Measurements from ENCODE around the gene PSME3IP1. TPM values are rescaled to one million over a fixed set of nuclear protein-coding genes. Genes with fewer than 3 reads are reported as not detected.

The PSME3IP1 gene
- total and polyA plus RNA-seq, 8 donors = 27.9 to 63.3 (median 32.7) TPM

DNA sequence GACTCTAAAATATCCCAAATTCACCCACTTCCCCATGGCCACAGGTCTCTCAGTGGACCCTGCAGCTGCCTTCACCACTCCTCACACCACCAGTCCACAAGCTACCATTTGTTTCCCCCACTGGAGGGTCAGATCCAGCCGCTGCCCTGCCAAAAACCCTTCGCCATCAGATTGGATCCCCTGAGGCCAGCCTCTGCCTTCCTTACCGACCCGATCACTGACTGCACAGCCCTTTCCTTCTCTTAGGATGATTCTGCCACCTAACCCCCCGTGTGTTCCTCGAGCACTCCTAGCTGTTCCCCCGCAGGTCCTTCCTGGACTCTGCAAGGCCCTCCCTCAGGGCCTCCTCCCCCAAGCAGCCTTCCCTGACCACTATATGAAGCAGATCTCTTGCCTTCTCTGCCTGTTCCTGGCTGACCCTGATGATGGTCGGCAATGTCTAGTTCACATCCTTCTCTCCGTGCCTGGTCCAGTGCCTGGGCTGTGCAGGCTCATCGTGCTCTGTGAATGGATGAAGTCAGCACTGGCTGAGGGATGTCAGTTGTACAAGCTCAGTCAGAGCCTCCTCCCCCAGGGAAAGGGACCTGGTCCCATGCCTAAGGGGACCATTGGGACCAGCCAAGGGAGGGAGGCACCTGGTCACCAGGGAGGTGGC lies 47.4 kb downstream of the PSME3IP1 start:
- Histone ChIP-seq H3K4me3 (no peak overlapping the region), H3K36me3 (no peaks in the 10 kb centered on the region), H3K27ac (no peak overlapping the region), H3K27me3 (no peaks in the 10 kb centered on the region), H3K9me3 (no peaks in the 10 kb centered on the region), H3K4me1 (no peaks in the 10 kb centered on the region)
- intact Hi-C loops (cut with DNase I) = no loop called here
- ATAC-seq = no peak
- FAIRE-seq = no peak
- WGBS, 2 donors = 79 to 83% methylated on average over 10 of the region's 10 CpGs
- TF ChIP-seq, protein P1, sequence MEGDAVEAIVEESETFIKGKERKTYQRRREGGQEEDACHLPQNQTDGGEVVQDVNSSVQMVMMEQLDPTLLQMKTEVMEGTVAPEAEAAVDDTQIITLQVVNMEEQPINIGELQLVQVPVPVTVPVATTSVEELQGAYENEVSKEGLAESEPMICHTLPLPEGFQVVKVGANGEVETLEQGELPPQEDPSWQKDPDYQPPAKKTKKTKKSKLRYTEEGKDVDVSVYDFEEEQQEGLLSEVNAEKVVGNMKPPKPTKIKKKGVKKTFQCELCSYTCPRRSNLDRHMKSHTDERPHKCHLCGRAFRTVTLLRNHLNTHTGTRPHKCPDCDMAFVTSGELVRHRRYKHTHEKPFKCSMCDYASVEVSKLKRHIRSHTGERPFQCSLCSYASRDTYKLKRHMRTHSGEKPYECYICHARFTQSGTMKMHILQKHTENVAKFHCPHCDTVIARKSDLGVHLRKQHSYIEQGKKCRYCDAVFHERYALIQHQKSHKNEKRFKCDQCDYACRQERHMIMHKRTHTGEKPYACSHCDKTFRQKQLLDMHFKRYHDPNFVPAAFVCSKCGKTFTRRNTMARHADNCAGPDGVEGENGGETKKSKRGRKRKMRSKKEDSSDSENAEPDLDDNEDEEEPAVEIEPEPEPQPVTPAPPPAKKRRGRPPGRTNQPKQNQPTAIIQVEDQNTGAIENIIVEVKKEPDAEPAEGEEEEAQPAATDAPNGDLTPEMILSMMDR (IDR thresholded peaks at IDR 0.05) = no peak
- peak in 1 of 6 donors; percentile 35 for DNase-seq

DNA sequence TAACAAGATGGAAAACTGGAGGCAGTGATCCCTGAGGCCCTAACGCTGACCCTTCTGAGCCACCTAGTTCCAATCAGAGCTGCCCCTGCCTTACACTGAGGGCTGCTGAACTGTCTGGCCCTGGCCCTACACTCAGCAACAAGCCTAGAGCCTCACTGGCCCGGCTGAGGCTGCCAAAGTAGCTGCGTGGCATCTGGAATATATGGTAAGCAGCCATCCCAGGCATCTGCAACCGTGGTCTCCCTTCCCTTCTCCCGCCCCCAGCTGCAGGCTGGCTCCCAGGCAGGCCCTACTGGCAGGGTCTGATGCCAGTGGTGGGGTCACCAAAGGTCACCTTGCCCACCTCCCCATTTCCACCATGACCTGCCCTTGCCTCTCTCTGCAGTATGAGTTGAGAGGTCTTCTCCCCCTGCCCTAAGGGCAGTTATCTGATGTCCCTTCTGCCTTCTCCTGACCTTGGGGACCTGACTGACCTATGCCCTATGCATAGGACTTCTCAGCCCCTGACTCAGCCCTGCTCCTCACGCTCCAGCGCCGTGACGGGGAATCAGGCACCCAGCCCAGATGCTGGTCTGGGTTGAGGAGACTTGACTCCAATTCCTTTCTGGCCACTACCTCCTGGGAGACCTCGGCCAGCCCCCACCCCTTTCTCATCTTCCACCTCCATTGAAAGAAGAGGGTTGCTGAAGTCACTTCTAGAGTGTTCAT lies 48.1 kb downstream of the PSME3IP1 start:
- ATAC-seq = no peak
- Histone ChIP-seq H3K36me3 (no peaks in the 10 kb centered on the region), H3K9me3 (no peaks in the 10 kb centered on the region), H3K4me1 (no peaks in the 10 kb centered on the region), H3K4me3 (no peak overlapping the region), H3K27me3 (no peaks in the 10 kb centered on the region), H3K27ac (no peak overlapping the region)
- intact Hi-C loops (cut with DNase I) = no loop called here
- TF ChIP-seq, protein P1 (IDR thresholded peaks at IDR 0.05) = no peak
- 78 to 80% methylated on average over 10 of the region's 10 CpGs for WGBS, 2 donors
- peak in 1 of 6 donors; percentile 46 for DNase-seq
- no peak for FAIRE-seq

DNA sequence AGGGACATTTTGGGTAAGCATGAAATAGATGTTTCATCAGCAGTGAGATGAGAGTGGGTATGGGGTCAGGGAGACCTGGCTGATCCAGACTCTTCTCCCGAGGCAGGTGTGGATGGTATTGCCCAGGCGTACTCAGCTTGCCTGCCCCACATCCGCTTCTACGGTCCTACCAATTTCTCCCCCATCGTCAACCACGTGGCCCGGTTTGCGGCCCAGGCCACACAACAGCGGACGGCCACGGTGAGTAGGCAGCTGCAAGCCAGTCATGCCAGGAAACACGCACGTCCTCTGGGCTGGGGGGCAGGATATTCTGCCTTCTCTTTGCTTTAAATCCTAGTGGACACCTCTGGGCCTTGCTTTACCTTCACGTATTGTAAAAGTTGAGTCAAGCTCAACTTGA lies 48.8 kb downstream of the PSME3IP1 start:
- Histone ChIP-seq H3K27ac (no peak overlapping the region), H3K4me1 (no peaks in the 10 kb centered on the region), H3K36me3 (no peaks in the 10 kb centered on the region), H3K4me3 (no peak overlapping the region), H3K27me3 (no peaks in the 10 kb centered on the region), H3K9me3 (no peaks in the 10 kb centered on the region)
- intact Hi-C loops (cut with DNase I) = no loop called here
- DNase-seq (peak in 1 of 6 donors; percentile 42), FAIRE-seq (no peak), ATAC-seq (no peak)
- WGBS, 2 donors = 82 to 87% methylated on average over 14 of the region's 14 CpGs
- TF ChIP-seq, protein P1 (IDR thresholded peaks at IDR 0.05) = no peak

DNA sequence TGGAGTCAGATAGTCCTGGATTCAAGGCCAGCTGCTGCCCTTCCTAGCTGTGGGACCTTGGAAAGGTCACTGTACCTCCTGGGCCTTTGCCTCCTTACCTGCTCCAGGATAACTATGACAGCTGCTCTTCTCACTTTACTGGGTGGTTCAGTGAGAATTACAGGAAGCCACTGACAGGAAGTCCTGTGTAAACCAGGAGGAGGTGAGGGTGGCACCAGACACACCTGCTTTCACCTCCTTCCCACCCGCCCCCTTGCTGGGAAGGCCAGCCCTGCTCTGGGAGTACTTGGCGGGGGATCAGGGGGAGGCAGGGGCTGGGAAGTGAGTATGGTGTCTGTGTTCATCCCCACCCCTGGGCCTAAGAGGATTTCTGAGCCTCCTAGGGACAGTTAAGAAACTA lies 50.9 kb downstream of the PSME3IP1 start:
- intact Hi-C loops (cut with DNase I) = no loop called here
- Histone ChIP-seq H3K4me1 (no peaks in the 10 kb centered on the region), H3K27me3 (no peaks in the 10 kb centered on the region), H3K9me3 (no peaks in the 10 kb centered on the region), H3K36me3 (no peaks in the 10 kb centered on the region), H3K4me3 (no peak overlapping the region), H3K27ac (no peak overlapping the region)
- 88 to 92% methylated on average over 2 of the region's 2 CpGs for WGBS, 2 donors
- no peak for DNase-seq
- ATAC-seq = no peak
- FAIRE-seq = no peak
- TF ChIP-seq, protein P1 (IDR thresholded peaks at IDR 0.05) = no peak

DNA sequence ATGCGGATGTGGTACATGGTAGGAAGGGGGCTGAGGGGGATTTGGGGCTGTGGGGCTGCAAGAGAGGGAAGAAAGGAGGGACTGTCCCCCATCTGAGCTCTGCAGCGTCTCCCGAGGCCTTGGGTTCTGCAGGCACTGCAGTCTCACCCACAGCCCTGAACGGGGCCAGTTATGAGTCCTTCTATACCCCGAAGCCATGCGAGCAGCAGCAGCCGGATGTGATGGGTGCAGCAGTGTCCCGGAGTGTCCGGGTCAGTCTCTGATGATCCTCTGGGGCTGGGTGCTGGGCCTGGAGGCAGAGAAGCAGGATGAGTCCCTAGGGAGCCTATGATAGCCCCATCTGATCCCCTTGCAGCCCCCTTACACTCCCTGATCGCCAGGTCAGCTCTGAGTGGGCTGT lies 52.0 kb downstream of the PSME3IP1 start:
- ATAC-seq (no peak), FAIRE-seq (no peak)
- intact Hi-C loops (cut with DNase I) = no loop called here

More for the DNA sequence above, 52.0 kb downstream of the PSME3IP1 start:
- 89% methylated on average over 10 of the region's 10 CpGs for WGBS, 2 donors
- no peaks in the 10 kb centered on the region for H3K36me3 ChIP-seq
- DNase-seq = no peak
- H3K27ac ChIP-seq = no peak overlapping the region
- no peaks in the 10 kb centered on the region for H3K9me3 ChIP-seq
- no peaks in the 10 kb centered on the region for H3K4me1 ChIP-seq
- H3K4me3 ChIP-seq = no peak overlapping the region
- TF ChIP-seq, protein P1 (IDR thresholded peaks at IDR 0.05) = no peak
- H3K27me3 ChIP-seq = no peaks in the 10 kb centered on the region
